HEK293 (cell line): Measurements from ENCODE around the gene FANCE.

Source experiments
- CTCF ChIA-PET: fragments of 350-600 bp; formaldehyde crosslinking; extraction: SDS; loops from one replicate; lab custom pipeline; 2021; ENCODE audit warnings: antibody characterized with exemption; lab: Yijun Ruan, JAX
- POLR2A ChIA-PET: fragments of 300-600 bp; formaldehyde crosslinking; extraction: SDS; loops from one replicate; lab custom pipeline; 2020; ENCODE audit warnings: antibody characterized with exemption, inconsistent platforms; lab: Yijun Ruan, JAX
- H3K27ac ChIP-seq: fragments of 200-500 bp; sonication (Bioruptor generic); 2 replicates; pipeline ENCODE4 v1.5.1; 2014; ENCODE audit warnings: low read depth, low read length, control low read depth, inconsistent platforms; ENCODE audit errors: extremely low read depth
- H3K36me3 ChIP-seq, 2 experiments: fragments of 200-500 bp in 1 of 2; sonication (Bioruptor generic) in 1 of 2; 1 replicate in 1 of 2; 2 replicates in 1 of 2; pipeline ENCODE4 v1.5.1; 2014 to 2017; ENCODE audit warnings: inconsistent platforms in 2 of 2, low read length in 2 of 2; ENCODE audit not compliant: control insufficient read depth in 2 of 2, insufficient read depth in 1 of 2
- H3K4me1 ChIP-seq: fragments of 200-500 bp; sonication (Bioruptor generic); 2 replicates; pipeline ENCODE4 v1.5.1; 2014; ENCODE audit warnings: mild to moderate bottlenecking, low read length, inconsistent platforms; ENCODE audit not compliant: control insufficient read depth, insufficient read depth
- H3K4me3 ChIP-seq: 2 replicates; pipeline ENCODE4 v1.5.1; 2011; ENCODE audit warnings: low read depth, mild to moderate bottlenecking, control low read depth, low read length, moderate library complexity
- H3K9me3 ChIP-seq: fragments of 200-500 bp; sonication (Bioruptor generic); 2 replicates; pipeline ENCODE4 v1.5.1; 2014; ENCODE audit warnings: low read depth, low read length, inconsistent platforms; ENCODE audit not compliant: control insufficient read depth, insufficient read depth
- GLIS1 ChIP-seq: fragments of 450-650 bp; formaldehyde crosslinking; IDR thresholded peaks from 2 replicates; pipeline ENCODE4 v1.5.1; 2016; ENCODE audit warnings: missing biosample characterization, missing genetic modification characterization
- ZNF214 ChIP-seq: fragments of 450-650 bp; formaldehyde crosslinking; IDR thresholded peaks from 2 replicates; pipeline ENCODE4 v1.5.1; 2017; ENCODE audit warnings: missing biosample characterization, mild to moderate bottlenecking, missing genetic modification characterization, borderline replicate concordance
- ZNF341 ChIP-seq: fragments of 450-650 bp; formaldehyde crosslinking; IDR thresholded peaks from 2 replicates; pipeline ENCODE4; 2016; ENCODE audit warnings: low read depth, missing biosample characterization, missing genetic modification characterization
- ZNF426 ChIP-seq: fragments of 450-650 bp; formaldehyde crosslinking; IDR thresholded peaks from 2 replicates; pipeline ENCODE4 v1.5.1; 2017; ENCODE audit warnings: missing biosample characterization, missing genetic modification characterization, mild to moderate bottlenecking, inconsistent platforms, moderate library complexity
- ZNF76 ChIP-seq: fragments of 450-650 bp; formaldehyde crosslinking; IDR thresholded peaks from 2 replicates; pipeline ENCODE4; 2016; ENCODE audit warnings: low read depth, missing biosample characterization, missing genetic modification characterization, borderline replicate concordance
- ZNF768 ChIP-seq: fragments of 450-650 bp; formaldehyde crosslinking; IDR thresholded peaks from 2 replicates; pipeline ENCODE4 v1.5.1; 2018; ENCODE audit warnings: missing biosample characterization, mild to moderate bottlenecking, missing genetic modification characterization
- ZNF837 ChIP-seq: fragments of 450-650 bp; formaldehyde crosslinking; IDR thresholded peaks from 2 replicates; pipeline ENCODE4 v1.5.1; 2016; ENCODE audit warnings: missing biosample characterization, missing genetic modification characterization
- TF ChIP-seq, protein P1 (sequence below): fragments of 450-650 bp; formaldehyde crosslinking; IDR thresholded peaks from 2 replicates; pipeline ENCODE4 v1.5.1; 2016; ENCODE audit warnings: missing biosample characterization, missing genetic modification characterization
- TF ChIP-seq, protein P2 (sequence below): fragments of 450-650 bp; formaldehyde crosslinking; IDR thresholded peaks from 2 replicates; pipeline ENCODE4 v1.5.1; 2017; ENCODE audit warnings: missing biosample characterization, missing genetic modification characterization
- TF ChIP-seq, protein P3 (sequence below): fragments of 450-650 bp; formaldehyde crosslinking; IDR thresholded peaks from 2 replicates; pipeline ENCODE4 v1.5.1; 2016; ENCODE audit warnings: missing biosample characterization, missing genetic modification characterization
- TF ChIP-seq, protein P4 (sequence below): fragments of 450-650 bp; formaldehyde crosslinking; IDR thresholded peaks from 2 replicates; pipeline ENCODE4 v1.5.1; 2016; ENCODE audit warnings: missing biosample characterization, missing genetic modification characterization
- TF ChIP-seq, protein P5 (sequence below): fragments of 450-650 bp; formaldehyde crosslinking; IDR thresholded peaks from 2 replicates; pipeline ENCODE4 v1.5.1; 2016; ENCODE audit warnings: missing biosample characterization, missing genetic modification characterization
- TF ChIP-seq, protein P6 (sequence below): fragments of 450-650 bp; formaldehyde crosslinking; IDR thresholded peaks from 2 replicates; pipeline ENCODE4 v1.5.1; 2016; ENCODE audit warnings: missing biosample characterization, missing genetic modification characterization, borderline replicate concordance

The FANCE gene

DNA sequence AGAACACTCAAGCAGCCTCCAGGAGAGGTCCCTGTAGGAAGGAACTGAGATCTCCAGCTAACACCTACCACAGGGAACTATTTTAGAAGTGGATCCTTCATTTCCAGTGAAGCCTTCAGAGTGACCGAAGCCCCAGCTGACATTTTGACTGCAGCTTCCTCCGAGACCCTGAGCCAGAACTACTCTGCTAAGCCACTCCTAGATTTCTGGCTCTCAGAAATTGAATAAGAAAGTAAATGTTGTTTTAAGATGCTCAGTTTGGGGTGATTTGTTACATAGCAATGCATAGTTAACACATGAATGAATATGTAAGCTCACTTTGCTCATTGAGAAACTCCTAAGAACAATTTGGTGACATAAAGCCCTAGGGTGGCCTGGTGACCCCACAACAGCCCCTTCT, 55.1 kb downstream of the FANCE start (continued):
- TF ChIP-seq, protein P1, sequence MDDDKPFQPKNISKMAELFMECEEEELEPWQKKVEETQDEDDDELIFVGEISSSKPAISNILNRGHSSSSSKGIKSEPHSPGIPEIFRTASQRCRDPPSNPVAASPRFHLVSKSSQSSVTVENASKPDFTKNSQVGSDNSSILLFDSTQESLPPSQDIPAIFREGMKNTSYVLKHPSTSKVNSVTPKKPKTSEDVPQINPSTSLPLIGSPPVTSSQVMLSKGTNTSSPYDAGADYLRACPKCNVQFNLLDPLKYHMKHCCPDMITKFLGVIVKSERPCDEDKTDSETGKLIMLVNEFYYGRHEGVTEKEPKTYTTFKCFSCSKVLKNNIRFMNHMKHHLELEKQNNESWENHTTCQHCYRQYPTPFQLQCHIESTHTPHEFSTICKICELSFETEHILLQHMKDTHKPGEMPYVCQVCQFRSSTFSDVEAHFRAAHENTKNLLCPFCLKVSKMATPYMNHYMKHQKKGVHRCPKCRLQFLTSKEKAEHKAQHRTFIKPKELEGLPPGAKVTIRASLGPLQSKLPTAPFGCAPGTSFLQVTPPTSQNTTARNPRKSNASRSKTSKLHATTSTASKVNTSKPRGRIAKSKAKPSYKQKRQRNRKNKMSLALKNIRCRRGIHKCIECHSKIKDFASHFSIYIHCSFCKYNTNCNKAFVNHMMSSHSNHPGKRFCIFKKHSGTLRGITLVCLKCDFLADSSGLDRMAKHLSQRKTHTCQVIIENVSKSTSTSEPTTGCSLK, result no peak
- TF ChIP-seq ZNF214 (tag by site-specific recombination) (no peak), ZNF768 (tag by site-specific recombination) (no peak), ZNF837 (no peak), ZNF426 (tag by site-specific recombination) (no peak)
- TF ChIP-seq, protein P2, sequence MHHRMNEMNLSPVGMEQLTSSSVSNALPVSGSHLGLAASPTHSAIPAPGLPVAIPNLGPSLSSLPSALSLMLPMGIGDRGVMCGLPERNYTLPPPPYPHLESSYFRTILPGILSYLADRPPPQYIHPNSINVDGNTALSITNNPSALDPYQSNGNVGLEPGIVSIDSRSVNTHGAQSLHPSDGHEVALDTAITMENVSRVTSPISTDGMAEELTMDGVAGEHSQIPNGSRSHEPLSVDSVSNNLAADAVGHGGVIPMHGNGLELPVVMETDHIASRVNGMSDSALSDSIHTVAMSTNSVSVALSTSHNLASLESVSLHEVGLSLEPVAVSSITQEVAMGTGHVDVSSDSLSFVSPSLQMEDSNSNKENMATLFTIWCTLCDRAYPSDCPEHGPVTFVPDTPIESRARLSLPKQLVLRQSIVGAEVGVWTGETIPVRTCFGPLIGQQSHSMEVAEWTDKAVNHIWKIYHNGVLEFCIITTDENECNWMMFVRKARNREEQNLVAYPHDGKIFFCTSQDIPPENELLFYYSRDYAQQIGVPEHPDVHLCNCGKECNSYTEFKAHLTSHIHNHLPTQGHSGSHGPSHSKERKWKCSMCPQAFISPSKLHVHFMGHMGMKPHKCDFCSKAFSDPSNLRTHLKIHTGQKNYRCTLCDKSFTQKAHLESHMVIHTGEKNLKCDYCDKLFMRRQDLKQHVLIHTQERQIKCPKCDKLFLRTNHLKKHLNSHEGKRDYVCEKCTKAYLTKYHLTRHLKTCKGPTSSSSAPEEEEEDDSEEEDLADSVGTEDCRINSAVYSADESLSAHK (tag by site-specific recombination), result no peak
- TF ChIP-seq, protein P3, sequence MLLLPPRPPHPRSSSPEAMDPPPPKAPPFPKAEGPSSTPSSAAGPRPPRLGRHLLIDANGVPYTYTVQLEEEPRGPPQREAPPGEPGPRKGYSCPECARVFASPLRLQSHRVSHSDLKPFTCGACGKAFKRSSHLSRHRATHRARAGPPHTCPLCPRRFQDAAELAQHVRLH (tag by site-specific recombination), result no peak
- TF ChIP-seq, protein P4, sequence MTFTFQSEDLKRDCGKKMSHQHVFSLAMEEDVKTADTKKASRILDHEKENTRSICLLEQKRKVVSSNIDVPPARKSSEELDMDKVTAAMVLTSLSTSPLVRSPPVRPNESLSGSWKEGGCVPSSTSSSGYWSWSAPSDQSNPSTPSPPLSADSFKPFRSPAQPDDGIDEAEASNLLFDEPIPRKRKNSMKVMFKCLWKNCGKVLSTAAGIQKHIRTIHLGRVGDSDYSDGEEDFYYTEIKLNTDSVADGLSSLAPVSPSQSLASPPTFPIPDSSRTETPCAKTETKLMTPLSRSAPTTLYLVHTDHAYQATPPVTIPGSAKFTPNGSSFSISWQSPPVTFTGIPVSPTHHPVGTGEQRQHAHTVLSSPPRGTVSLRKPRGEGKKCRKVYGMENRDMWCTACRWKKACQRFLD, result no peak
- TF ChIP-seq, all 188 proteins: peak for 0

DNA sequence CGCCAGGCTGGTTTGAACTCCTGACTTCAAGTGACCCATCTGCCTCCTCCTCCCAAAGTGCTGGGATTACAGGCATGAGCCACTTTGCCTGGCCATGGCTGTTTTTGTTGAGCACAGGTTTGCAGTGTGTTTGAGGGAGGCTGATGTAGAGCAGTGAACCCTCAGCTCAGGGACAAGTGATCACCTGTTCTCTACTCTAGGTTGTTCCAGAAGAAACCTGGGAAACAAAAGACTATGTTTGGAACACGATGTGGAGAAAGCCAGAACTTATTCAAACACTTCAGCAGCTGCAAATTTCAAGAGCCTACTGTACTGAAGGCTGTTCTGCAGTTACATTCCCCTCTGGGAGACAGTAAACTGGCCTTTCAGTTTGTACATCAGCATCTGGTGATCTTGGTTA, 55.9 kb downstream of the FANCE start:
- H3K36me3 ChIP-seq, result no peaks in the 10 kb centered on the region
- no peak overlapping the region for H3K27ac ChIP-seq
- H3K9me3 ChIP-seq, result no peaks in the 10 kb centered on the region
- CTCF ChIA-PET, result interaction anchor here (0.5 to 2.1 kb wide), 6 partner anchors 12 to 244 kb away, joined by 3 to 8 read pairs (median 4); partner anchors contain the start of gene ARMC12
- H3K4me1 ChIP-seq, result no peaks in the 10 kb centered on the region
- no peak for TF ChIP-seq ZNF76 (tag by site-specific recombination)
- TF ChIP-seq, protein P5, sequence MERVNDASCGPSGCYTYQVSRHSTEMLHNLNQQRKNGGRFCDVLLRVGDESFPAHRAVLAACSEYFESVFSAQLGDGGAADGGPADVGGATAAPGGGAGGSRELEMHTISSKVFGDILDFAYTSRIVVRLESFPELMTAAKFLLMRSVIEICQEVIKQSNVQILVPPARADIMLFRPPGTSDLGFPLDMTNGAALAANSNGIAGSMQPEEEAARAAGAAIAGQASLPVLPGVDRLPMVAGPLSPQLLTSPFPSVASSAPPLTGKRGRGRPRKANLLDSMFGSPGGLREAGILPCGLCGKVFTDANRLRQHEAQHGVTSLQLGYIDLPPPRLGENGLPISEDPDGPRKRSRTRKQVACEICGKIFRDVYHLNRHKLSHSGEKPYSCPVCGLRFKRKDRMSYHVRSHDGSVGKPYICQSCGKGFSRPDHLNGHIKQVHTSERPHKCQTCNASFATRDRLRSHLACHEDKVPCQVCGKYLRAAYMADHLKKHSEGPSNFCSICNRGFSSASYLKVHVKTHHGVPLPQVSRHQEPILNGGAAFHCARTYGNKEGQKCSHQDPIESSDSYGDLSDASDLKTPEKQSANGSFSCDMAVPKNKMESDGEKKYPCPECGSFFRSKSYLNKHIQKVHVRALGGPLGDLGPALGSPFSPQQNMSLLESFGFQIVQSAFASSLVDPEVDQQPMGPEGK (tag by site-specific recombination), result no peak
- TF ChIP-seq, protein P1, result no peak
- TF ChIP-seq GLIS1 (tag by site-specific recombination), result no peak
- TF ChIP-seq, protein P6, sequence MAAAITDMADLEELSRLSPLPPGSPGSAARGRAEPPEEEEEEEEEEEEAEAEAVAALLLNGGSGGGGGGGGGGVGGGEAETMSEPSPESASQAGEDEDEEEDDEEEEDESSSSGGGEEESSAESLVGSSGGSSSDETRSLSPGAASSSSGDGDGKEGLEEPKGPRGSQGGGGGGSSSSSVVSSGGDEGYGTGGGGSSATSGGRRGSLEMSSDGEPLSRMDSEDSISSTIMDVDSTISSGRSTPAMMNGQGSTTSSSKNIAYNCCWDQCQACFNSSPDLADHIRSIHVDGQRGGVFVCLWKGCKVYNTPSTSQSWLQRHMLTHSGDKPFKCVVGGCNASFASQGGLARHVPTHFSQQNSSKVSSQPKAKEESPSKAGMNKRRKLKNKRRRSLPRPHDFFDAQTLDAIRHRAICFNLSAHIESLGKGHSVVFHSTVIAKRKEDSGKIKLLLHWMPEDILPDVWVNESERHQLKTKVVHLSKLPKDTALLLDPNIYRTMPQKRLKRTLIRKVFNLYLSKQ (tag by site-specific recombination), result no peak
- peak; percentile 52 for TF ChIP-seq ZNF341
- H3K4me3 ChIP-seq, result no peak overlapping the region
- POLR2A ChIA-PET, result interaction anchor here (1.0 kb wide), 1 partner anchor 39 kb away, joined by 3 read pairs; the partner anchor contains the start of gene RPL10A
